Suprapubic skin (tissue), 4 donors: ENCODE results near the gene ZNF672.

Experiments
- EP300 ChIP-seq: sonication (generic); formaldehyde crosslinking; IDR thresholded peaks from one replicate; pipeline ENCODE4 v1.6.1; 2017; ENCODE audit warnings: antibody characterized with exemption
- POLR2A ChIP-seq, 2 donors: fragments of 450-650 bp; IDR thresholded peaks; one replicate each; pipeline ENCODE4 v1.6.1; 2017; ENCODE audit warnings: antibody characterized with exemption in 2 of 2, mild to moderate bottlenecking in 2 of 2, moderate library complexity in 2 of 2
- POLR2AphosphoS5 ChIP-seq, 3 donors: sonication (generic); formaldehyde crosslinking; IDR thresholded peaks; one replicate each; pipeline ENCODE4 v1.6.1; 2017; ENCODE audit warnings: antibody characterized with exemption in 3 of 3
- TF ChIP-seq, protein P1 (sequence below), 2 donors: fragments of 200-600 bp in 1 of 2; fragments of 450-650 bp in 1 of 2; sonication (generic) in 1 of 2; IDR thresholded peaks; one replicate each; pipeline ENCODE4 v1.5.1; 2016 to 2019; ENCODE audit warnings: antibody characterized with exemption in 2 of 2, mild to moderate bottlenecking in 1 of 2, moderate library complexity in 1 of 2

DNA sequence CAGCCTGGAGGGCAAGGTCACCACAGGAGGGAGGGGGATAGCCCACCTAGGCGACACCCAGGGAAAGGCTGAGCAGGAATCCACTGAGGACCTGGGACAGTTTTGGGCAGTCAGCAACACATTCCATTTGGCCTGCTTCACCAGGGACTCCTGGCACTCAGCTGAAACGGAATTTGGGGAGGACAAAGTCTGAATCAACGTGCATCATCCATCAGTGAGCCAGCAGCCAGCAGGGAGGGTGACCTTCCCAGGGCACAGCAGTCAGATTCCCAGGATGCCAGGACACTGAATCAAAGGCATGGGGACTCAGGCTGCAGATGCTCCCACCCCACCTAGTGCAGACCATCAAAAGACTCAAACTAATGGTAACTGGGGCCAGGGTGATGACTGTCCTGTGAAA, 16.9 kb upstream of the ZNF672 start:
- TF ChIP-seq, protein P1, sequence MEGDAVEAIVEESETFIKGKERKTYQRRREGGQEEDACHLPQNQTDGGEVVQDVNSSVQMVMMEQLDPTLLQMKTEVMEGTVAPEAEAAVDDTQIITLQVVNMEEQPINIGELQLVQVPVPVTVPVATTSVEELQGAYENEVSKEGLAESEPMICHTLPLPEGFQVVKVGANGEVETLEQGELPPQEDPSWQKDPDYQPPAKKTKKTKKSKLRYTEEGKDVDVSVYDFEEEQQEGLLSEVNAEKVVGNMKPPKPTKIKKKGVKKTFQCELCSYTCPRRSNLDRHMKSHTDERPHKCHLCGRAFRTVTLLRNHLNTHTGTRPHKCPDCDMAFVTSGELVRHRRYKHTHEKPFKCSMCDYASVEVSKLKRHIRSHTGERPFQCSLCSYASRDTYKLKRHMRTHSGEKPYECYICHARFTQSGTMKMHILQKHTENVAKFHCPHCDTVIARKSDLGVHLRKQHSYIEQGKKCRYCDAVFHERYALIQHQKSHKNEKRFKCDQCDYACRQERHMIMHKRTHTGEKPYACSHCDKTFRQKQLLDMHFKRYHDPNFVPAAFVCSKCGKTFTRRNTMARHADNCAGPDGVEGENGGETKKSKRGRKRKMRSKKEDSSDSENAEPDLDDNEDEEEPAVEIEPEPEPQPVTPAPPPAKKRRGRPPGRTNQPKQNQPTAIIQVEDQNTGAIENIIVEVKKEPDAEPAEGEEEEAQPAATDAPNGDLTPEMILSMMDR (IDR thresholded peaks at IDR 0.05) = no peak
- TF ChIP-seq POLR2AphosphoS5 (IDR thresholded peaks at IDR 0.05) (no peak), POLR2A (IDR thresholded peaks at IDR 0.05) (no peak), EP300 (no peak)
